ENCODE measurements around the gene RBP5.

Gene RBP5, protein sequence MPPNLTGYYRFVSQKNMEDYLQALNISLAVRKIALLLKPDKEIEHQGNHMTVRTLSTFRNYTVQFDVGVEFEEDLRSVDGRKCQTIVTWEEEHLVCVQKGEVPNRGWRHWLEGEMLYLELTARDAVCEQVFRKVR

DNA sequence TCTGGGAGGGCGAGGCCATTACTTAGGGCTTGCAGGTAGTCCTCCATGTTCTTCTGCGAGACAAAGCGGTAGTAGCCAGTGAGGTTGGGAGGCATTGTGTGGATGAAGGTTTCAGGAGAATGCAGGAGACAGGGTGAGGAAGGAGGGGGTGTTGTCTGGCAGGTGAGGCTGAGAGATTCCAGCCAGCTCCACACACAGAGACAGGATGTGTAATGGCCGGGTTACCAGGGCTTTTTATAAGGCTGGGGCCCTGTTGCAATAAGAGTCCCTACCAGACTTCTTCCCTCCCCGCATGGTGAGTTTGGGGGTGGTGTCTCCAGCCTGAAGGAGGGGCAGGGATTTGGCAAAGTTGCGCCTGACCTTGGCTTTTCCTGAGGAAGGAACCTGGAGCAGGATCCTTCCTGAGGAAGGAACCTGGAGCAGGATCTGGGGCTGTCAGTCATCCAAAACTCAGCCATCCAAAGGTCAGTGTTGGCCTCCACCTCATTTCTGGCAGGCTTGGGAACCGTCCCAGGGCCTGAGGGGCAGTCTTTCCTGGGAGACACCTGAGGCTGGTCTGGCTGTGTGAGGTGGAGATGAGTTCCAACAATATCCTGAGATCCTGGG is at the start of gene RBP5:
Gene RBP5, minus strand, starts transcription at position 209 of the 606 bp plus-strand sequence. Its CDS starts 114 bp downstream, at position 95.
- no peak for DNase-seq

DNA sequence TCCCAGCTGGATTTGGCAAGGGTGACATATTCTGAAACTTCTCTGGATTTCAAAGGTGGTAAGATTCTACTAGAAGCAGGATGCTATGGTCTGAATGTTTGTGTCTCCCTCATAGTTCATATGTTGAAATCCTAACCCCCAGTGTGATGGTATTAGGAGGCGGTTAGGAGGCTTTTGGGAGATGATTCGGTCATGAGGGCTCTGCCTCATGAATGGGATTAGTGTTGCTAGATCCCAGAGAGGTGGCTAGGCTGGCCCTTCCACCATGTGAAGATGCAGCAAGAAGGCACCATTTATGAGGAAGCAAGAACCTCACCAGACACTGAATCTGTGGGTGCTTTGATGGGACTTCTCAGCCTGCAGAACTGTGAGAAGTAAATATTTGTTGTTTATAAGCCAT is 49.8 kb upstream of the RBP5 start:
- DNase-seq = no peak

DNA sequence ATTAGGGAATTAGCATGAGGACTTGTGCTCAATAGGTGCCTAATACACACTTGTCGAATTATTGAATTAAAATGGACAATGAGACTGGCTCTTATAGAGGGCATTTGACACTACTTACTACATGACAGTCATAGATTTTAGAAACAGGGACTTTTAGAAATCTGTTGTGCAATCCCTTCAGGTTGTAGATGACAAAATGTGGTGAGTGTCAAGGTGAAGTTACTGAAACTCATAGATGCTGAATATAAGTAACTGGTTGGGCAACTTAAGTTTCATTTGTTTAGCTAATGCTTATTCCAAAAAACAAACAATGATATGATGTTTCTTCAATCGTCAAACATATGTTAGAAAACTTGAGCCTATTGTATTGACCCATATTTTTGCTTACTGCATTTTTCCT is 47.9 kb upstream of the RBP5 start:
- no peak for DNase-seq

DNA sequence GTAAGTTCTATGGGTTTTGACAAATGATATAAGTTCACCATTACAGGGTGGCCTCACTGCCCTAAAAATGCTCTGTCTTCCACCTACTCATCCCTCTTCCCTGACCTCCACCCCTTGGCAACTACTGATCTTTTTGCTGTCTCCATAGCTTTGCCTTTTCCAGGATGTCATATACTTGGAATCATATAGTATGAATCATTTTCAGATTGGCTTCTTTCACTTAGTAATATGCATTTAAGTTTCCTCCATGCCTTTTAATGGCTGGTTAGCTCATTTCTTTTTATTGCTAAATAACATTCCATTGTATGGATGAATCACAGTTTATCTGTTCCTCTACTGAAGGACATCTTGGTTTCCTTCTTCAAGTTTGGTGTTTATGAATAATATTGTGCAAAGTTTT is 46.8 kb upstream of the RBP5 start:
- DNase-seq = no peak

DNA sequence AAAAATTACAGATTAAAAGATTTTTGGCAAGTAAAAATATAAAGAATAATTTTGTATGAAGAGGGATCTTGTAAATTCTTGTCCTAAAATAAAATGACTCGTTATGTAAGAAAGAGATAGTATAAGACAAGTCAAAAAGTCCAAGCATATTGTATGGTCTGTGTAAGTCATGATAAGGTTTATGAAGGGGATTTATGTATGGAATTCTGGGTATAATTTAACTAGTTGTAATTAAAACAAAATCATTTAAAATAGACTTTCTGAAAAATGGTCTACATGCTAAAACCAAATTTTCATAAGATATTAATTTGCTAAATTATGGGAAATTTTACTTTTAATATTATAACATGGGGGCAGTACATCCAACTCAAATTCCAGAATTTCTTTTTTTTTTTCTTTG is 43.2 kb upstream of the RBP5 start:
- DNase-seq = no peak

DNA sequence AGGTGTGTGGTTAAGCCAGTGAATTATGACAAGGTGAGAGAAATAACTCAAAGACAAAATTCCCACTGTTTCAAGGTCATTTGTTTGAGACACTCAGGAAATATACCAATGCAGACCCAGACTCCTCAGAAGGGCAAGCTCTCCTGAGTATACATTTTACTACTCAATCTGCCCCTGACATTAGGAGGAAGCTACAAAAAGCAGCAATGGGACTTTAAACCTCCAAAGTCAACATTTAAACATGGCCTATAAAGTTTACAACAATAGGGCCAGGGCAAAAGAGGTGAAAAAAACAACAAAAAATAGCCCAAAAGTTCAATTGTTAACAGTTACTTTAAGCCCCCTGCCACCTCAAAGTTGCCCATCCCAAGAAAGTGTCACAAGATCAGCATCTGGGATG is 41.3 kb upstream of the RBP5 start:
- DNase-seq = no peak

DNA sequence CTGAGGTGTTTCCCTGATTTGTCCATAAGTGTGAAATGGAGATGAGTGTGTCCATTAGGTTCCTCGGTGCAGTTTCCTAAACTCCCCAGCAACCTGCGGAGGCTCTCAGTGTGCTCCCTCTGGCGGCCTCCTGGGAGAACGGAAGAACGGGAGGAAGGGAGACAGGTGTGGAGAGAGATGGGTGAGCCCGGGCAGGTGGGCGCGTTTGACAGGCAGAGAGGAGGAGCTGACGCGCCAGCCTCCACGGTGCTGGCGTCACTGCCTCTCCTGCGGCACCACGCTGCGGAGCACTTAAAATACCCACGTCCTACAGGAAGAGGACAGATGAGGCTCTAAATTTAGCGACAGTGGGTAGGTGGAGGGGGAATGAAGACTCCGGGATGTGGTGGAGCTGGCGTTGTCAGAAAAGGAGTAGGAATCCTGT is 34.0 kb upstream of the RBP5 start:
- DNase-seq = peak; percentile 22 to 37

DNA sequence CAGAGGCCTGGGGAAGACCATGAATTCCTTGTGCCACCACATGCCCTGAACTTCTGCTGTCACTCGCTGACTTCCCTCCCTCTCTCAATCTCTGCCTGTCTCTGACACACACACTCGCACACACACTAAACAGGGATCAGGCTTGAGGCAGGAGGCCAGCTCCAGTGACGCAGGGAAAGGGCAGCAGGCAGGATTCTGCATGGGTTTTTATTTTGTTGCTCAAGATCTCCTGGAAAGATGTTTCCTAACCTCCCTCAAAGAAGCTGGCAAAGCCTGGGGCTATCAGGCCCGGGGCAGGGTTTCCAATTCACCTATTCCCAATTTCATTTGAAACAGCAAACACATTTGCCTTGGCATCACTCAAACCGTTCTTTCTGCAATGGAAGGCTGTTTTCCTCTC is 33.1 kb upstream of the RBP5 start:
- no peak for DNase-seq

DNA sequence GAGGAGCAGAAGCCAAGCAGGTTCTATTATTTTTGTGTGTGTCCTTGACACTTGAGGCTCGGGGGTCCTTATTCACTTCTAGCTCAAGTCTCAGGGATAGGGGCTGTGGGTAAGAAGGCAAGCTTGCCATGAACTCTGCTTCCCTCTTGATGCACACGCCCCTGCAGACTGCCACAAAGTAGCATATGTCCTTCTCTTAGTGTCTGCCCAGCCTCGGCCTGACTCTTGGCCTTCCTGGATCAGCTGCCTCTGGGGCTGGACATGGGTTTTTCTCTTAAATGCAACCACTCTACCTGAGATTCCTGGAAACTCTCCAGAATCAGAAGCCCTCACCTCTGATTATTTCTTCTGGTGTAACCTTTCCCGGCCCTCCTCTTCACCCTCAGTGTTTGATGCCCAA is 32.6 kb upstream of the RBP5 start:
- DNase-seq = no peak

DNA sequence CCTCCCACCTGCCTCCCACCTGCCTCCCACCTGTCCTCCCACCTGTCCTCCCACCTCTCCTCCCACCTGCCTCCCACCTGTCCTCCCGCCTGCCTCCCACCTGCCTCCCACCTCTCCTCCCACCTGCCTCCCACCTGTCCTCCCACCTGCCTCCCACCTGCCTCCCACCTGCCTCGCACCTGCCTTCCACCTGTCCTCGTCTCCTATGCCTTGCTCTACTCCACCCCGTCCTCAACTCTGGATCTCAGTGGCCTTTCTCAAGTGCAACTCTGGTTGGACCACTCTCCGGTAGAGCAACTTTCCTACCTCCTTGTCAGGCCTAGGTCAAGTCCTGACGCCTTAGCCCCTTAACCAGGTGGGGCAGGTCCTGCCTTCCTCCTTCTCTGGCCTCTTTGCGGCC is 31.5 kb upstream of the RBP5 start:
- no peak for DNase-seq

DNA sequence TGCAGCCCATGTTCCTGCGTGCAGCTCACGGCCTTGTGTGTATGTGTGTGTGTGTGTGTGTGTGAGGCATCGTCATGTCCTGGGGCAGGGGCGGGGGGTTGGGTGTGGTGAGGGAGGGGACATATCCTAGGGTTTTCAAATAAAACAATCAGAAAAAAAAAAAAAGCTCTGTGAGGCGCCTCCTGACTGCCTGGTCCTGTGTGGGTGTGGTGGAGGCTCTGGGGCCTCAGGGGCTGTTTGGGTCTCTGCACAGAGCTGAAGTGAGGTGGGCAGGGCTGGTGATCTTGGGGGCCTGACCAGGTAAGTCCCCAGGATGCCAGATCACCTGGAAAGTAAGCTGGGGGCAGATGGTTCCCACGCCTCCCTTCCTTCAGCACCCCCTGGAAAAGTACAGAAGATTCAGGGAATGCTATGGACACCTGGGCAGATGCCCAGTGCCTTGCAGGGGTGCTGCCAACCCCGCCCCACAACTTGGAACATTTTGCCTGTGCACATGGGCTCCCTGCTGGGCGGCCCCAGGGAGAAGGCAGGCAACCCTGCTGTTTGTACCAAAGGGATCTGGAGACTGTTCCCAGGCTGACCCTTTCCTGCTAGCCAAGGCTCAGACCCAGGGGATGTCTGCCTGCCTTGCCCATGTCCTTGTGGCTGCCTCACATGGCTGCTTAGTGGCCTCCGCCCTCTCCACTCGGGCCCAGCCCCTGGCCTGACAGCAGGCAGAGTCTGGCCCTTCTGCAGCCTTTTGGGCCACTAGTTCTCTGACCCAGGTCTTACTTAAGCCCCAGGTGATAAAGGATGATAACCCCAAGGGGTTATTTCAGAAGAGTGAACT is 30.3 kb upstream of the RBP5 start:
- no peak for DNase-seq

DNA sequence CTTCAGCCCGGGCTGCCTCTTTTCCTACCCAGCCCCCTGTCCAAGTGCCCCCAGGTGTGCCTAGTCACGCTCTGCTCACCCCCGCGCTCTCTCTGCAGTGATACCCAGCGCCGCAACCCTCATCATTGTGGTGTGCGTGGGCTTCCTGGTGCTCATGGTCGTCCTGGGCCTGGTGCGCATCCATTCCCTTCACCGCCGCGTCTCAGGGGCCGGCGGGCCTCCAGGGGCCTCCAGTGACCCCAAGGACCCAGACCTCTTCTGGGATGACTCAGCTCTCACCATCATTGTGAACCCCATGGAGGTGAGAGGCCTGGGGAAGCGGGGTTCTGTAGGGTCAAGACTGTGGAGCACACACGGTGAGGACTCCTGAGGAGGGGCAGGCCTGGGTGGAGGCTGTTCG is 28.7 kb upstream of the RBP5 start:
- no peak for DNase-seq

DNA sequence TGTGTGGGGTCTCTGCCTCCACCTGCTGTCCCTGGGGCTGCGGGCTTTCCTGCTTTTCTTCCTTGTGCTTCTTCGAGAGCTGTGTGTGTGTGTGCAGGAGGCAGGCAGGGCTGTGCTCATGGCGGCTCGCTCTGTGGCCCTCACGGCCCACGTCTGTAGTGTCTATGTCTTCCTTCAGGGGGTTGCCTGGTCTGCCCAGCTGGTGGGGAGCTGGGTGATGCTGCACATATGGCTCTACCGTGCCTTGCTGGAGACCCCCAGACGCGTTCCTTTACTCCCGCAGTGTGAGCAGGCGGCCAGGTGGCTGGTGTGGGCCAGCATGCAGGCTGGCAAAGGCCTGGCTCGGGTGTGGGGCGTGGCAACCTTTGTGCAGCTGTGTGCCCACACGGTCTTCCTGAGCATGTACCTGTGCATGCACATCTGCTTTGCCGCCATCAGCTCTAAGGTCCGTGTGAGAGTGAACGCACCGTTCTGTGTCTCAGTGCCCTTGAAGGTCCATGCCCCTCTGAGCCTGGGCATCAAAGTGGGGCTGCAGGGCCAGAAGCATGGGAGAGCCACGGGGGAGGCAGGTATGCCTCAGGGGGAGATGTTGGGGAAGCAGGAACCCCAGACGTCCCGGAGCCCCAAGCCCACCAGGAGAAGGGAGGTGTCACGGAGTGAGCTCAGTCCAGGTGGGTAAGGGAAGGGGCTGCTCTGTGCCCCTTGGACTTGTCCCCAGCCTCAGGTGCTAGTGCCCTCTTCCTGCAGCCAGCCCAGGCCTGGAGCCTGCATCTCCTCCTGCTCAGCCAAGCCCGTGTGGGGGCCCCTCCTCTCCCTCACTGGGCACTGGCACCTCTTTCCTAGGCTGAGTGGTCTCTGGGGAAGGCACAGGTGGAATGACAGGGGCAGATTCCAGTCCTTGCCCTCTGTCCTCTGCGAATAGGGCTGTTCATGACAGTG is 27.8 kb upstream of the RBP5 start:
- no peak for DNase-seq

DNA sequence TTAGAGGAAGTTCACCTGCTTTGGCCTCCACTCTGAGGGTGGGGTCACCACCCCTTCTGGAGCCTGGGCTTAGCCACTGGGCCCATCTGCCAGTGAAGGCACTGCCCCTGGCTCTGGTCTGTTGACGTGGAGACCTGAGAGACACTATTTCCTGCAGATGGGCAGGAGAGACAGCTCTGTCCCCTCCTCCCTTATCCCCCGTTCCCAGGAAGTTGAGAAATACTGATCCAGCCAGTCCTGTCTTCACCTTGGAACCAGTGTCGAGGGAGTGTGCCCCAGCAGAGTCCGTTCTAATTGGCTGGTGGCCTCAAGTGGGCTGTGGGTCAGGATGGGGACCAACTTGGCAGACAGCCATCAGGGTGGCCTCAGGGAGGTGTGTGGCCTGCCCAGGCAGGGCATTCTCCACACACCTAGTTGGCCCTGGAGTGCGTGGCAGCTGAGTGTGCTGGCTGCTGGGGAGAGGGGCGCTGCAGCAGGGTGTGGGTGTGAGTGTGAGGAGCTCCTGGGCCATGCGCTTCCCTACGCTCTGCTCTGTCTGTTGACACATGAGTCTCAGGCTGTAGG is 26.9 kb upstream of the RBP5 start:
- no peak for DNase-seq

DNA sequence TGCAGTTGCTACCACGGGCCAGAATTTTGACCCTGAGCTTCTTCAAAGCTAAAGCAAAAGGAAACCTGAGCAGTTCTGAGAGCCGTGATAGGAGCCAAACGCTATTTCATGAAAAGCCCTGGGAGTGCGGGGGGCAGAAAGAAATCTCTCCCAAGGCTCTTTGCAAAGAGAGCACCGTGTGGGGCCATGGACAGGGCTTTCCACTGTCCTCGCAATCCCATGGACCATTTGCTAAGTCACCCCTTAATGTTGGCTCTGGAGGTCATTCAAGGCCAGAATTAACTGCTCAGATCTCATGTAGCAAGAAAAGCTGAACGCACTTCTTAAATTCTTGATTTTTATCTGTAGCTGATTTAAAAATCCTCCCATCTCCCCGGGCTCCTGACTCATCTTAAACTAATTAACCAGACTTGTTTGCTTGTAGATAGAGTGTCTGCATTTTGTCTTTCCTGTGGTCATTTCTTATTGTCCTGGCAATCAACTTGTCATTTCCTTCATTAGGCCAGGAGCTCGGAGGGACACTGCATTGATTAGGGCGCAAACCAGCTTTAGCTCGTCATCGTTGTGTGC is 26.3 kb upstream of the RBP5 start:
- no peak for DNase-seq

DNA sequence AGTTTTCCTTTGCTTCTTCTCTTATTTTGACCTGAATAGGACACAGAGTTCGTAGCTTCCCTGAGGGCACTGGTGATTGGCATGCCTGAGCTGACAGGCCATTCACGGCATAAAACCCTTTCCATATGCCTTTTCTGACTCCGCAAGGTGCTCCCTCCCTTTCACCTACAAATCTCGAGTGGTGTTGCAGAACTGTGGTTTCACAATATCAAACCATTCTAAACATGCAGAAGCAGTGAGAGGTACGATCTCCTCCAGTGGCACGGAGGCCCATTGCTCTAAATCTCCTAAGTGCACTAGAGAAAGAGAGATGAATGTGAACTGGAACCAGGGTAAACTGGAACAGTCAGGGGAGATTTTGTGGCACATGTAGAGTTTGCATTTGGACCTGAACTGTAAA is 25.4 kb upstream of the RBP5 start:
- DNase-seq = no peak

DNA sequence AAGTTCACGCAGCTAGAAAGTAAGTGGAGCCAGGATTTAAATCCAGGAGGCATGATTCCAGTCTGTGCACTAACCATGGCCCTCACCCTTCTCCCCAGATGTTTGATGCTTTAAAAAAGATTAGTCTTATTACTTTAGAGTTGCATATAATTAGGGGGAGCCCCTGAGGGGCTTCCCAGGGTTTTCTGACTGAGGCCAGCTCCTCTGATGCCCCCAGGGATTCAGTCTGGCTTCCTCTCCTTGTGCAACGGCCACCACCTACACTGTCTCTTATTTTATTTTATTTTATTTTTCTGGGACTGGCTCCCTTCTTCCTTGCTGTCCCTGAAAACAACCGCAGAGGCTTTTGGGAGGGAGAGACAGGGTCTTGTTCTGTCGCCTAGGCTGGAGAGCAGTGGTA is 24.1 kb upstream of the RBP5 start:
- no peak for DNase-seq

DNA sequence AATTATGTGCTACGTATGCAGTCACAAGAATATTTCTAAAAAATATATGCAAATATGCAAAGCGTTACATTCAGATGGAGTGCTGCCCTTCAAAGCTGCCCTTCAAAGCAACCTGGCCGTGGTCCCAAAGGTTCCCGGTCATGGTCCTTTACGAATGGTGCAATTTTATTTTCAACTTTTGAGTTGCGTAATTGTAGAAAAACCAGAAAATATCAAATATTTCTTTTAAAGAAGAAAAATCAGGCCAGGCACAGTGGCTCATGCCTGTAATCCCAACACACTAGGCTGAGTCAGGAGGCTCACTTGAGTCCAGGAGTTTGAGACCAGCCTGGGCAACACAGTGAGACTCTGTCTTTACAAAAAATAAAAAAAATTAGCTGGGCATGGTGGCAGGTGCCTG is 22.8 kb upstream of the RBP5 start:
- no peak for DNase-seq

DNA sequence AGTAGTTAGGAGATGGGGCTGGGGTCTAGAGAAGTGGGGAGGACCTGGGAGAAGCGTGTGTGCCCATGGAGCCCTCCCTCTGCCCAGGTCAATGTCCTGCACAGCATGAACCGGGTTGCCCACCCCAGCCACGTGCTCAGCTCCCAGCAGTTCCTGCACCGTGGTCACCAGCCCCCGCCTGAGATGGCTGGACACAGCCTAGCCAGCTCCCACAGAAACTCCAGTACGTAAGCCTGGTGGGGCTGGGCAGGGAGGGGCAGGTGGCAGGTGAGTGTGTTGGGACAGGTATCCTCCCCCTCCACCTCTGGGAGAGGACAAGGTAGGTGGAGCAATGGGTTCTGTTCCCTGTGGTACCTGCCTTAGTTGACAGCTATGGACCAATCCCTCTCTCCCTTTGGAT is 22.2 kb upstream of the RBP5 start:
- DNase-seq = no peak

DNA sequence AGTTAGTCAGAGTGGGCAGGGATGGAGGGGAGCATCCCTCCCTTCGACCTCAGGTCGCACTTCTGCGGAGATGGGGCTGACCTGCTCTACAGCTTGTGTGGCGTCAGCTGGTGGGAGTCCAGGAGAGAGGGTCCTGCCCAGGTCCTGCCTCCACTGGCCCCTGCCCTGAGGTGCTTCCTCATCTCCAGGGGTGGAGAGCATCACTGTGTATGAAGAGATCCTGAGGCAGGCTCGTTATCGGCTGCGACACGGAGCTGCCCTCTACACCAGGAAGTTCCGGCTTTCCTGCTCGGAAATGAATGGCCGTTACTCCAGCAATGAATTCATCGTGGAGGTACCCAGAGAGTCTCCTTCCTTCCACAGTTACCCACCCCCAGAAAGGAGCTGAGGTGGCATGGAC is 21.7 kb upstream of the RBP5 start:
- no peak for DNase-seq

DNA sequence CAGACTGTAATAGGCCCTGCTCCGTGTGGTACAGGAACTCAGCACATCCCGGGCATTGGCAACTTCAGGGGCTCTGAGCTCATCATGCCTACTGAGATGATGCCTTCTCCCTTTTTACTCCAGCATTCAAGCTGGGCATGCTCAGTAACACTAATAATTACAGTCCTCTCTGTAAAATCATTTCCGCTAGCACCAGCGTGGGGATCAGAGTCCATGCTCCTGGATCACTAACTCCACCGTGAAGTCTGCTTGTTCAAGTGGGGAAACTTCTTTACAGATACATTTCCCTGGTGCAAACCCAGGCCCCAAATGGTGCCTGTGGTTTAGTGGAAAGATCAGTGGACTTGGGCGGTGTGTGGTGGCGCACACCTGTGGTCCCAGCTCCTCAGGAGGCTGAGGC is 18.2 kb upstream of the RBP5 start:
- no peak for DNase-seq

DNA sequence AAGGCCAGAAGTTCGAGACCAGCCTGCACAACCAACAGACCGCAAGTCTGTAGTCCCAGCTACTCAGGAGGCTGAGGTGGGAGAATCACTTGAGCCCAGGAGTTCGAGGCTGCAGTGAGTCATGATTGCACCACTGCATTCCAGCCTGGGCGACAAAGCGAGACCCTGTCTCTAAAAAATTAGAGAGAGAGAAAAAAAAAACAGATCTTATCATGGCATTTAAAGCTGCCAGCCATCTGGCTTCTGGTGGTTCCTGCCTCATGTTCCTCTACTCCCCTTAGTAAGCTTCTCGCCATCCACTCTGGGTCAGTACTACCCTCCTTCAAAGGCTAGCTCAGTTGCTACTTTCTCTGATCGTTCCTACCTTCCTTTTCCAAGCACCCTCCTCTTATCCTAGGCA is 17.5 kb upstream of the RBP5 start:
- DNase-seq = no peak

DNA sequence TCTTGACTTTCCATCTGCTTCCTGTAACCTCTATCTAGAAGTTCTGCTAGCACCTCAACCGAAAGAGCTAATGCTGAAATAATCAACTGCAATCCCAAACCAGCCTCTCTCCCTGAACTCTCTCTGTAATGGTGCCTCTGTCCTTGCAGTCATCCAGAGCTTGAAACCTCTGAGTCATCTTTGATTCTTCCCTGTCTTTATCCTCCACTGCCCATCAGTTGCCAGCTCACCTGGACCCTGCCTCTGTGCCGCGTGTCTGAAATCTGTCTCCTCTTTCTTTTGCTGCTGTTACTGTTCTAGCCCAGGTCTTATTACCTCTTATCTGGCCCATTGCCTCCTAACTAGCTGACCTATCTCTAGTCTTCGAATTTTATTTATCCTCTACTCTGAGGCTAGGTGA is 17.0 kb upstream of the RBP5 start:
- no peak for DNase-seq
